IMR-90 (cell line): ENCODE data around the gene SVIL. TPM values are rescaled to one million over a fixed set of nuclear protein-coding genes. Genes with fewer than 3 reads are reported as not detected.

Source experiments
- ATAC-seq: fragments of 200-7000 bp; cut with Tn5 transposase; 2 replicates; pipeline ENCODE4 v1.9.1; 2020; ENCODE audit warnings: low read depth, mild to moderate bottlenecking, moderate library complexity
- BruUV-seq: library from RNA; stranded (reverse); fragments of 400-500 nt; replicated peaks from 2 replicates; lab custom pipeline; 2021; lab: Mats Ljungman, UMichigan
- CTCF ChIA-PET: fragments of 300-600 bp; formaldehyde crosslinking; extraction: SDS; loops from one replicate; lab custom pipeline; 2021; ENCODE audit warnings: antibody characterized with exemption; lab: Yijun Ruan, JAX
- POLR2A ChIA-PET: fragments of 300-600 bp; sonication (Branson Sonifier 250); formaldehyde crosslinking; loops from one replicate; lab custom pipeline; 2022; ENCODE audit warnings: antibody characterized with exemption; ENCODE audit not compliant: unreplicated experiment; lab: Charles Lee
- DNase-seq: peaks from one replicate; pipeline ENCODE4 v3.0.0; 2013
- H2AFZ ChIP-seq: replicated peaks from 2 replicates; pipeline ENCODE3; 2013; ENCODE audit warnings: low read length, mild to moderate bottlenecking; ENCODE audit not compliant: poor library complexity
- H2AK5ac ChIP-seq: 2 replicates; pipeline ENCODE4 v1.6.1; 2013; ENCODE audit warnings: low read depth, low read length, inconsistent platforms
- H2AK9ac ChIP-seq: replicated peaks from 2 replicates; pipeline ENCODE3; 2013; ENCODE audit warnings: mild to moderate bottlenecking, low read depth, low read length, moderate library complexity; ENCODE audit not compliant: poor library complexity
- H2BK120ac ChIP-seq: 2 replicates; pipeline ENCODE4 v1.6.1; 2013; ENCODE audit warnings: low read depth, low read length, inconsistent platforms
- H2BK15ac ChIP-seq: 3 replicates; pipeline ENCODE4 v1.6.1; 2013; ENCODE audit warnings: low read depth, low read length, inconsistent platforms
- H2BK20ac ChIP-seq: 2 replicates; pipeline ENCODE4 v1.6.1; 2013; ENCODE audit warnings: low read depth, mild to moderate bottlenecking, inconsistent platforms, low read length, moderate library complexity
- H2BK5ac ChIP-seq: 2 replicates; pipeline ENCODE4 v1.6.1; 2013; ENCODE audit warnings: mild to moderate bottlenecking, low read depth, low read length, inconsistent platforms; ENCODE audit not compliant: poor library complexity, severe bottlenecking
- H3K14ac ChIP-seq: replicated peaks from 2 replicates; pipeline ENCODE4 v1.6.1; 2013; ENCODE audit warnings: low read depth, low read length, inconsistent platforms
- H3K18ac ChIP-seq: 2 replicates; pipeline ENCODE4 v1.6.1; 2013; ENCODE audit warnings: low read depth, low read length, control low read depth
- H3K23ac ChIP-seq: 2 replicates; pipeline ENCODE4 v1.6.1; 2013; ENCODE audit warnings: low read depth, low read length, inconsistent platforms
- H3K27ac ChIP-seq: 2 replicates; pipeline ENCODE4 v1.5.1; 2013; ENCODE audit warnings: mild to moderate bottlenecking, control low read depth, low read length; ENCODE audit not compliant: insufficient read depth
- H3K27me3 ChIP-seq: 2 replicates; pipeline ENCODE4 v1.6.1; 2013; ENCODE audit warnings: low read length; ENCODE audit not compliant: control insufficient read depth, insufficient read depth
- H3K36me3 ChIP-seq: 2 replicates; pipeline ENCODE4 v1.6.1; 2013; ENCODE audit warnings: low read length, mixed read lengths; ENCODE audit not compliant: control insufficient read depth, insufficient read depth
- H3K4ac ChIP-seq: 2 replicates; pipeline ENCODE4 v1.6.1; 2013; ENCODE audit warnings: low read depth, low read length, inconsistent platforms
- H3K4me1 ChIP-seq: 2 replicates; pipeline ENCODE4 v1.6.1; 2013; ENCODE audit warnings: low read length, mixed read lengths; ENCODE audit not compliant: control insufficient read depth, insufficient read depth
- H3K4me2 ChIP-seq: 2 replicates; pipeline ENCODE4 v1.6.1; 2013; ENCODE audit warnings: low read depth, mild to moderate bottlenecking, control low read depth, low read length, moderate library complexity
- H3K4me3 ChIP-seq: 2 replicates; pipeline ENCODE4 v1.5.1; 2013; ENCODE audit warnings: low read depth, mild to moderate bottlenecking, control low read depth, low read length, moderate library complexity; ENCODE audit not compliant: insufficient read depth
- H3K56ac ChIP-seq: 2 replicates; pipeline ENCODE4 v1.6.1; 2013; ENCODE audit warnings: low read length, inconsistent platforms; ENCODE audit not compliant: insufficient read depth; ENCODE audit errors: extremely low read depth
- H3K79me1 ChIP-seq, 2 experiments: 2 replicates each; pipeline ENCODE4 v1.6.1; 2013; ENCODE audit warnings: low read length in 2 of 2, inconsistent platforms in 1 of 2, low read depth in 1 of 2
- H3K9ac ChIP-seq: 2 replicates; pipeline ENCODE4 v1.6.1; 2013; ENCODE audit warnings: low read depth, low read length, control low read depth
- H3K9me1 ChIP-seq: 2 replicates; pipeline ENCODE4 v1.6.1; 2013; ENCODE audit warnings: low read length, inconsistent platforms; ENCODE audit not compliant: insufficient read depth
- H3K9me3 ChIP-seq: 2 replicates; pipeline ENCODE4 v1.6.1; 2013; ENCODE audit warnings: low read length; ENCODE audit not compliant: control insufficient read depth, insufficient read depth
- H4K20me1 ChIP-seq: 2 replicates; pipeline ENCODE4 v1.6.1; 2013; ENCODE audit warnings: low read length, inconsistent platforms; ENCODE audit not compliant: insufficient read depth
- H4K5ac ChIP-seq: 2 replicates; pipeline ENCODE4 v1.6.1; 2013; ENCODE audit warnings: mild to moderate bottlenecking, low read depth, low read length, control low read depth
- H4K8ac ChIP-seq, 2 experiments: 2 replicates each; pipeline ENCODE4 v1.6.1; 2013; ENCODE audit warnings: low read depth in 2 of 2, low read length in 2 of 2, control low read depth in 1 of 2, inconsistent platforms in 1 of 2
- H4K91ac ChIP-seq: 2 replicates; pipeline ENCODE4 v1.6.1; 2013; ENCODE audit warnings: low read depth, low read length, inconsistent platforms; ENCODE audit not compliant: insufficient read depth
- BHLHE40 ChIP-seq: fragments of 150-350 bp; IDR thresholded peaks from 2 replicates; pipeline ENCODE4 v1.6.1; 2016; ENCODE audit warnings: mild to moderate bottlenecking, low read depth, low read length
- CEBPB ChIP-seq: IDR thresholded peaks from 2 replicates; pipeline ENCODE4 v1.6.1; 2012; ENCODE audit warnings: low read depth, low read length, improper control_type of control experiment
- CHD1 ChIP-seq: IDR thresholded peaks from 2 replicates; pipeline ENCODE4 v1.6.1; 2012; ENCODE audit warnings: low read depth, low read length, improper control_type of control experiment
- CTCF ChIP-seq: conservative IDR thresholded peaks from 2 replicates; pipeline ENCODE4 v1.5.1; 2012; ENCODE audit warnings: mild to moderate bottlenecking, low read depth, low read length, improper control_type of control experiment
- ELK1 ChIP-seq: fragments of 150-350 bp; IDR thresholded peaks from 2 replicates; pipeline ENCODE4 v1.6.1; 2016; ENCODE audit warnings: low read depth, mild to moderate bottlenecking, low read length, moderate library complexity, borderline replicate concordance
- FOS ChIP-seq: fragments of 150-350 bp; IDR thresholded peaks from 2 replicates; pipeline ENCODE4 v1.6.1; 2016; ENCODE audit warnings: low read depth, low read length
- MAFK ChIP-seq: IDR thresholded peaks from 2 replicates; pipeline ENCODE4 v1.6.1; 2012; ENCODE audit warnings: low read depth, low read length, improper control_type of control experiment
- MAZ ChIP-seq: IDR thresholded peaks from 2 replicates; pipeline ENCODE4 v1.6.1; 2012; ENCODE audit warnings: low read depth, mild to moderate bottlenecking, low read length, improper control_type of control experiment, moderate library complexity, borderline replicate concordance
- MXI1 ChIP-seq: IDR thresholded peaks from 2 replicates; pipeline ENCODE4 v1.6.1; 2012; ENCODE audit warnings: low read depth, mild to moderate bottlenecking, low read length, moderate library complexity, borderline replicate concordance
- NFE2L2 ChIP-seq: fragments of 150-350 bp; IDR thresholded peaks from 2 replicates; pipeline ENCODE4 v1.6.1; 2016; ENCODE audit warnings: low read depth, mild to moderate bottlenecking, low read length
- POLR2A ChIP-seq: IDR thresholded peaks from 2 replicates; pipeline ENCODE4 v1.6.1; 2012; ENCODE audit warnings: mild to moderate bottlenecking, low read depth, low read length
- RAD21 ChIP-seq: IDR thresholded peaks from 2 replicates; pipeline ENCODE4 v1.6.1; 2012; ENCODE audit warnings: low read length, improper control_type of control experiment
- RCOR1 ChIP-seq: IDR thresholded peaks from 2 replicates; pipeline ENCODE4 v1.6.1; 2012; ENCODE audit warnings: mild to moderate bottlenecking, low read length, improper control_type of control experiment; ENCODE audit not compliant: insufficient replicate concordance
- RFX5 ChIP-seq: IDR thresholded peaks from 2 replicates; pipeline ENCODE4 v1.8.0; 2012; ENCODE audit warnings: low read depth, mild to moderate bottlenecking, low read length, moderate library complexity
- SMC3 ChIP-seq: fragments of 150-350 bp; IDR thresholded peaks from 2 replicates; pipeline ENCODE4 v1.6.1; 2016; ENCODE audit warnings: low read depth, mild to moderate bottlenecking, antibody characterized with exemption, low read length, moderate library complexity
- USF2 ChIP-seq: fragments of 150-350 bp; IDR thresholded peaks from 2 replicates; pipeline ENCODE4 v1.6.1; 2017; ENCODE audit warnings: mild to moderate bottlenecking, antibody characterized with exemption, low read length, low read depth
- WGBS, 2 experiments: methylation state at CpG; one replicate each; pipeline versions ENCODE4 v1.1.5 to v1.1.7; 2013; ENCODE audit warnings: missing lambda C conversion rate in 2 of 2; ENCODE audit not compliant: insufficient read length in 1 of 2; ENCODE audit errors: extremely low coverage in 2 of 2; 5-methylcytosine and 5-hydroxymethylcytosine counted together
- dilution Hi-C: fragments of 300-500 bp; cut with HindIII; formaldehyde crosslinking; loops from one replicate; pipeline ENCODE4 v1.14.3; 2018; ENCODE audit warnings: low sequenced_read_pairs; ENCODE audit not compliant: unreplicated experiment
- in situ Hi-C: fragments of 300-500 bp; cut with MboI; formaldehyde crosslinking; loops from 3 replicates; pipeline ENCODE4 v1.14.3; 2019; ENCODE audit warnings: low sequenced_read_pairs, inconsistent platforms, mixed read lengths
- intact Hi-C: fragments of 100-400 bp; cut with micrococcal nuclease; formaldehyde crosslinking; loops from 2 replicates; pipeline ENCODE4 v1.10.0; 2022
- polyA plus RNA-seq, 3 experiments: library from polyadenylated mRNA; depleted of rRNA; stranded (reverse); fragments of >200 nt; gene quantifications; 2 replicates each; pipeline ENCODE4 v1.2.3, GENCODE V29; 2012; ENCODE audit warnings: low replicate concordance in 1 of 3
- total RNA-seq: library from RNA; depleted of rRNA; stranded (reverse); fragments of >200 nt; gene quantifications from 2 replicates; pipeline ENCODE4 v1.2.3, GENCODE V29; 2012

Gene SVIL
- total and polyA plus RNA-seq, 2 of the 4 experiments (the other 2 are of a cell fraction): 11.5 to 11.6 TPM

- DNase-seq (peak; percentile 47), ATAC-seq (peak; percentile 62)
- H3K18ac ChIP-seq: no peak overlapping the region
- H2BK15ac ChIP-seq: no peak overlapping the region
- H3K9ac ChIP-seq: no peak overlapping the region
- peaks cover 2% of the 10 kb centered on the region; the same call in 1 of the 2 replicates for H3K4me1 ChIP-seq
- no peak overlapping the region for H2BK120ac ChIP-seq
- H3K27me3 ChIP-seq: no peaks in the 10 kb centered on the region
- no peak for TF ChIP-seq CTCF
- no peak for TF ChIP-seq FOS
- no peak for TF ChIP-seq MAFK
- TF ChIP-seq SMC3: no peak
- TF ChIP-seq RAD21: no peak
- no peak for TF ChIP-seq RFX5
- no peak for TF ChIP-seq CEBPB
- TF ChIP-seq POLR2A: no peak
- no peak for TF ChIP-seq MAZ
- TF ChIP-seq MXI1: no peak
- TF ChIP-seq RCOR1: no peak
- no peak for TF ChIP-seq CHD1
- TF ChIP-seq USF2: no peak
- no peak for TF ChIP-seq NFE2L2
- TF ChIP-seq ELK1: no peak
- no peak for TF ChIP-seq BHLHE40
- no peak overlapping the region for H4K91ac ChIP-seq
- no peak overlapping the region for H3K4me2 ChIP-seq
- H2AFZ ChIP-seq: no peak overlapping the region
- BruUV-seq: no TSS peak
- no peak overlapping the region for H2AK5ac ChIP-seq
- dilution Hi-C loops (no loop called here), in situ Hi-C loops (no loop called here), intact Hi-C loops (no loop called here)
- H3K9me1 ChIP-seq: peaks cover 10% of the 10 kb centered on the region; the same call in 1 of the 2 replicates
- no peak overlapping the region for H3K56ac ChIP-seq
- no peak overlapping the region for H2BK5ac ChIP-seq
- peaks cover 7% of the 10 kb centered on the region for H3K36me3 ChIP-seq
- CTCF ChIA-PET: no interaction called here
- no peaks in the 10 kb centered on the region for H3K9me3 ChIP-seq
- WGBS, 2 experiments: no CpG with 5 or more reads among the region's 4 CpGs
- H4K5ac ChIP-seq: no peak overlapping the region
- no peak overlapping the region for H3K23ac ChIP-seq
- no peak overlapping the region for H4K8ac ChIP-seq
- no peak overlapping the region for H3K27ac ChIP-seq
- H4K20me1 ChIP-seq: peaks cover 13% of the 10 kb centered on the region; the same call in 1 of the 2 replicates
- H2BK20ac ChIP-seq: no peak overlapping the region
- peaks cover 21 to 58% of the 10 kb centered on the region in 2 experiments for H3K79me1 ChIP-seq
- no peak overlapping the region for H3K14ac ChIP-seq
- POLR2A ChIA-PET: no interaction called here
- no peak overlapping the region for H2AK9ac ChIP-seq
- no peak overlapping the region for H3K4ac ChIP-seq
- H3K4me3 ChIP-seq: no peak overlapping the region
Observed at GRCh38 chr10:29668628-29669027, 33.9 kb upstream of the SVIL start.
